Measurements from ENCODE around the gene NOS1. TPM values are rescaled to one million over a fixed set of nuclear protein-coding genes. Genes with fewer than 3 reads are reported as not detected.

The NOS1 gene
- total RNA-seq, 1 donor from 2014 or later = 0.07 TPM

GRCh38 chr12:117216686-117217085, 144.7 kb downstream of the NOS1 start:
- no peak for TF ChIP-seq CTCF (conservative IDR thresholded peaks at IDR 0.05)
- H3K27me3 Mint-ChIP-seq (ENCODE audit: low read depth) = peaks cover 62% of the 10 kb centered on the region
- no peak for DNase-seq (ENCODE audit: low read depth, low spot score)
- no peak overlapping the region for H3K27ac Mint-ChIP-seq (ENCODE audit: unreplicated experiment)
- H3K36me3 Mint-ChIP-seq (ENCODE audit: low read depth) = no peaks in the 10 kb centered on the region
- no peaks in the 10 kb centered on the region for H3K4me1 Mint-ChIP-seq
- no peak overlapping the region for H3K4me3 Mint-ChIP-seq
- no peaks in the 10 kb centered on the region for H3K9me3 Mint-ChIP-seq

- Mint-ChIP-seq H3K27ac (ENCODE audit: unreplicated experiment) (no peak overlapping the region), H3K9me3 (no peaks in the 10 kb centered on the region), H3K36me3 (ENCODE audit: low read depth) (no peaks in the 10 kb centered on the region), H3K4me1 (no peaks in the 10 kb centered on the region), H3K27me3 (ENCODE audit: low read depth) (peaks cover 67% of the 10 kb centered on the region), H3K4me3 (no peak overlapping the region)
- no peak for DNase-seq (ENCODE audit: low read depth, low spot score)
- TF ChIP-seq CTCF (conservative IDR thresholded peaks at IDR 0.05) = no peak
Measured at GRCh38 chr12:117214797-117215196, 146.6 kb downstream of the NOS1 start.

GRCh38 chr12:117213295-117213808, 148.1 kb downstream of the NOS1 start:
- TF ChIP-seq CTCF (conservative IDR thresholded peaks at IDR 0.05) = no peak
- no peak for DNase-seq (ENCODE audit: low read depth, low spot score)
- H3K27me3 Mint-ChIP-seq (ENCODE audit: low read depth) = peaks cover 56% of the 10 kb centered on the region
- H3K4me1 Mint-ChIP-seq = no peaks in the 10 kb centered on the region
- no peak overlapping the region for H3K27ac Mint-ChIP-seq (ENCODE audit: unreplicated experiment)
- no peaks in the 10 kb centered on the region for H3K9me3 Mint-ChIP-seq
- no peaks in the 10 kb centered on the region for H3K36me3 Mint-ChIP-seq (ENCODE audit: low read depth)
- H3K4me3 Mint-ChIP-seq = no peak overlapping the region

- Mint-ChIP-seq H3K36me3 (ENCODE audit: low read depth) (no peaks in the 10 kb centered on the region), H3K9me3 (no peaks in the 10 kb centered on the region), H3K27ac (ENCODE audit: unreplicated experiment) (no peak overlapping the region), H3K27me3 (ENCODE audit: low read depth) (peaks cover 55% of the 10 kb centered on the region), H3K4me1 (no peaks in the 10 kb centered on the region), H3K4me3 (no peak overlapping the region)
- DNase-seq (ENCODE audit: low read depth, low spot score) = peak; percentile 78
- peak; percentile 89 for TF ChIP-seq CTCF (conservative IDR thresholded peaks at IDR 0.05)
Measured at GRCh38 chr12:117212563-117213190, 148.7 kb downstream of the NOS1 start.

- Mint-ChIP-seq H3K27ac (ENCODE audit: unreplicated experiment) (no peak overlapping the region), H3K27me3 (ENCODE audit: low read depth) (peaks cover 43% of the 10 kb centered on the region), H3K36me3 (ENCODE audit: low read depth) (no peaks in the 10 kb centered on the region), H3K9me3 (no peaks in the 10 kb centered on the region), H3K4me3 (no peak overlapping the region), H3K4me1 (no peaks in the 10 kb centered on the region)
- TF ChIP-seq CTCF (conservative IDR thresholded peaks at IDR 0.05) = no peak
- no peak for DNase-seq (ENCODE audit: low read depth, low spot score)
Measured at GRCh38 chr12:117210266-117210918, 151.0 kb downstream of the NOS1 start.
